LNCaP clone FGC (cell line): ENCODE results near the gene AXDND1.

Experiments
- DNase-seq: peaks from one replicate; pipeline ENCODE4 v3.0.0-alpha.2; 2011; ENCODE audit warnings: low read depth
- H3K4me3 ChIP-seq: 2 replicates; pipeline ENCODE4 v1.5.1; 2011; ENCODE audit warnings: mild to moderate bottlenecking, low read depth, low read length, control low read depth
- TF ChIP-seq, protein P1 (sequence below): IDR thresholded peaks from 2 replicates; pipeline ENCODE4 v1.5.1; 2012; ENCODE audit warnings: mild to moderate bottlenecking; ENCODE audit not compliant: control insufficient read depth, insufficient read depth; ENCODE audit errors: extremely low read depth

Gene AXDND1, protein sequence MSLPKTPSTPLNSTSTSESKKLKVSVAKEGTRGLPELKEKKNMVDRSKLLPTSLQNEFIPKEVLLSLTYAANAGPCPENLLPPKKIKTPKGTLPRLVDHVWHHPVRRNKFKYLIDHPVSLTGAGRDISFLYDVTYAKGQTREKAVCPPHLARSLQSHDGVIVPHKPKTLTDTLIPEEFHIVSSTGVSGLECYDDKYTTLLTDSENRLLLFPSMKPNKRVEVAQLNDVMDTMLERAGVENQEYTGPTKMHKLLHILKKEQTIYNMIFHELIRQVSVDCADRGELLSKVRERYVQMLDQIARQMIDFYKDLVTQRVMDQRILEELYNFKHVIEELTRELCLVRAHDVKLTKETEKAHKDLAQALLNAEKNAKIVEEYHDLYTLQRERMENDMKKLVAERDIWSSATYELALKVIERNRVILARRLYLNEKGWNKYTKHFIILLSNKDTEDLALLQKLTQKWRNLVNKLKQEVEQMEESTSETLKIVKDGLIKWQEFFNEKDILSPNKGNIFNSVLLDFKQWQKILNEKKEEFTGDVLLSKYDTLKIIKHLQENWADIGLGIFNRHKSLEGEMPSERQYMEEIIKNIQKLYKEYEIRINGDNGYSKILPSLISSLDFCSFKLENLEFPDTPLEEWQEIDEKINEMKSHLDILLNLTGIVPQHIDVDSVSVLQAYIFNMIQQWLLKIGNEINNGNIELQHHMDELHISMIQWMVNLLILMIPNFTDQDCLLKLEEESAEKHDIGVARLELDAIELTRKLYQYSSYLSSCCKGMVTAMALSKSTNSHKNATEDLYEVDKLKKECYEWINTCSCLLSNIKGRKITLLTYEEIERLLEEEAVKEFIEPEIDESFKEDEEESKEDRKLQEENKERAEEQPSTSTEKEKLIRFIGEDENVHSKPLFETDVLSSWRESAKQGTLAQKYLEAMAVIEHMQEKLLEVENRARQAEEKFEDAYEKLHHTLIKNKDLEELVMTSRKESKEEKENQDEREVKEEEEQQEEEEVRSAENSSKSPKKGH

DNA sequence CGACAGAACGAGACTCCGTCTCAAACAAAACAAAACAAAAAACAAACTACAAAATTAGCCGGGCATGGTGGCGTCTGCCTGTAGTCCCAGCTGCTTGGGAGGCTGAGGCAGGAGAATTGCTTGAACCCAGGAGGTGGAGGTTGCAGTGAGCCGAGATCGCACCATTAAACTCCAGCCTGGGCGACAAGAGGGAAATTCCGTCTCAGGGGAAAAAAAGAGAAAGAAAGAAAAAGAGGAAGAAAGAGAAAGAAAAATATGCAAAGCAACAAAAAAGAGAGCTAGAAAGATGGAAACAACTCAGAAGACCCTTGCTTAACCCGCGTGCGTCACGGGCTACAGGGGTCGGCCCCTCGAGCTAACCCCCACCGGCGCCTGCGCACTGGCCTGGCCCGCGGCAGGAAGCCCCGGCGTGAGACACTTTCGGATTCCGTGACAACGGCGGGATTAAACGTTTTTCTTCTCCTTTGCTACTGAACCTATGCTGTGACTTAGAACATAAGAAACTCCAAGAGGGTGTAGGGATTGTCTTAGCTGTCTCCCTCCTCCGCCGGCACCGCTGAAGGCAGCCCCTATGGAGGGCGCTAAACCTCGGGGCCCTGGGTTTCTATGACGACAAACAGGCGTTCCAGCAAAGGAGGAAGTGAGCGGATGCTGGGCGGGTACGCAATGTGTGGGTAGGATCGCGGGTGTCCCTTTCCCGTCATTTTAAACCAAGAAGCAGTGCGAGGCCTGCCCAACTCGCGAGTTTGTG lies at the start of gene AXDND1:
AXDND1 (plus strand) TSS at position 630 of the 751 bp plus-strand sequence. CDS start 539 bp downstream, outside the sequence.
- peak; percentile 52 for DNase-seq
- TF ChIP-seq, protein P1, sequence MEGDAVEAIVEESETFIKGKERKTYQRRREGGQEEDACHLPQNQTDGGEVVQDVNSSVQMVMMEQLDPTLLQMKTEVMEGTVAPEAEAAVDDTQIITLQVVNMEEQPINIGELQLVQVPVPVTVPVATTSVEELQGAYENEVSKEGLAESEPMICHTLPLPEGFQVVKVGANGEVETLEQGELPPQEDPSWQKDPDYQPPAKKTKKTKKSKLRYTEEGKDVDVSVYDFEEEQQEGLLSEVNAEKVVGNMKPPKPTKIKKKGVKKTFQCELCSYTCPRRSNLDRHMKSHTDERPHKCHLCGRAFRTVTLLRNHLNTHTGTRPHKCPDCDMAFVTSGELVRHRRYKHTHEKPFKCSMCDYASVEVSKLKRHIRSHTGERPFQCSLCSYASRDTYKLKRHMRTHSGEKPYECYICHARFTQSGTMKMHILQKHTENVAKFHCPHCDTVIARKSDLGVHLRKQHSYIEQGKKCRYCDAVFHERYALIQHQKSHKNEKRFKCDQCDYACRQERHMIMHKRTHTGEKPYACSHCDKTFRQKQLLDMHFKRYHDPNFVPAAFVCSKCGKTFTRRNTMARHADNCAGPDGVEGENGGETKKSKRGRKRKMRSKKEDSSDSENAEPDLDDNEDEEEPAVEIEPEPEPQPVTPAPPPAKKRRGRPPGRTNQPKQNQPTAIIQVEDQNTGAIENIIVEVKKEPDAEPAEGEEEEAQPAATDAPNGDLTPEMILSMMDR: no peak
- peak within 1 kb of the TSS; percentile 71 for H3K4me3 ChIP-seq

DNA sequence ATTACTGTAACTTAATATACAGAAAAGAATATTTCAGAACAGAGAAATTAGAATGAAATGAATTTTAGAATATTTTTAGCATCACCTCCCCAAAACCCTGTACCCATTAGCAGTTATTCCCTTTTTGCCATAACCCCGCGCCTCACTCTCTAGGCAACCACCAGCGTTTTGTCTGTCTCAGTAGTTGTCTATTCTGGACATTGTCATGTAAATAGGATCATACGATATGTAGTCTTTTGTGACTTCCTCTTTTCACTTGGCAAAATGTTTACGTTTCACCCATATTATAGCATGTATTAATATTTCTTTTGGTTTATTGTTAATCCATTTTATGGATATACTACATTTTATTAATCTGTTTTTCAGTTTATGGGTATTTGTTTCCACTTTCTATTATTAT lies 47.3 kb upstream of the AXDND1 start:
- TF ChIP-seq, protein P1: no peak
- no peak for DNase-seq
- H3K4me3 ChIP-seq: no peak overlapping the region

DNA sequence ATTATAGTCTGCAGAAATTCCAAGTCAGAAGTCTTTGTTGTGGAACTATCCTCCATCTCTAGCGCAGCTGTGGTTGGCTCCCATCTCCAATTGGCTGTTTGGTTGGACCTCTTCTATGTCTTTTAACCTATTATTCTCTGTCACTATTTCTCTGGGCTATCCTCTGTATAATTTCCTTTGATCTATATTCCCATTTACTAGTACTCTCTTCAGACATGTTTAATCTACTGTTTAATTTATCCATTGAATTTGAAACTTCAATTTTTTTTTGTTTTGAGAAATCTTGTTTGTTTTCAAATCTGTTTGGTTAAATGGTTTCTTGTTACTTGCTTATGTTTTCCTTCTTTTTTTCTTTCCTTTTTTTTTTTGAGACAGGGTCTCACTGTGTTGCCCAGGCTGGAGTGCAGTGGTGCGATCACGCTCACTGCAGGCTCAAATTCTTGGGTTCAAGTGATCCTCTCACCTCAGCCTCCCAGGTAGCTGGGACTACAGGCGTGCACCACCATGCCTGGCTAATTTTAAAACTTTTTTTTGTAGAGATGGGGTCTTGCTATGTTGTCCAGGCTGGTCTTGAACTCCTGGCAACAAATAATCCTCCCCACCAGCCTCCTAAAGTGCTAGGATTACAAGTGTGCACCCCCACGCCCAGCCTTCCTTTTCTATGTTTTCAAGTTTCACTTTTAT lies 44.1 kb upstream of the AXDND1 start:
- no peak for DNase-seq
- no peak overlapping the region for H3K4me3 ChIP-seq
- TF ChIP-seq, protein P1: no peak

DNA sequence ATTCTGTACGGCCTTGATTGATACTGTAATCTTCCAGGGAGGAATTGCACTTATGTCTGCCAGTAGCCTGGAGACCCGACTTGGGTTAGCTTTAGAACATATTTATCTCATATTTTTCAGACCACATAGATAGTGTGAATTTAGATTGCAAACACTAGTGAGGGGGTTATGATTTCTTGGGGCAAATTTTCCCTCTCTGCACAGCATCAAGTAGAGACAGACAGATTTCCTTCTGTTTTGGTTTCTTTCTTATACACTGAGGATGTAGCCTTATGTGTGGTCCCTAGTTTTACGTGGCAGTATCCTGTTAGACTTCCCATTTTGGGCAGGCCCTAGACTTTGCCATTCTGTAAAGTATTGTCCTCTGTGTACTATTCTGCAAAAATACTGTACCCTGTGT lies 43.2 kb upstream of the AXDND1 start:
- DNase-seq: no peak
- TF ChIP-seq, protein P1: no peak
- H3K4me3 ChIP-seq: no peak overlapping the region

DNA sequence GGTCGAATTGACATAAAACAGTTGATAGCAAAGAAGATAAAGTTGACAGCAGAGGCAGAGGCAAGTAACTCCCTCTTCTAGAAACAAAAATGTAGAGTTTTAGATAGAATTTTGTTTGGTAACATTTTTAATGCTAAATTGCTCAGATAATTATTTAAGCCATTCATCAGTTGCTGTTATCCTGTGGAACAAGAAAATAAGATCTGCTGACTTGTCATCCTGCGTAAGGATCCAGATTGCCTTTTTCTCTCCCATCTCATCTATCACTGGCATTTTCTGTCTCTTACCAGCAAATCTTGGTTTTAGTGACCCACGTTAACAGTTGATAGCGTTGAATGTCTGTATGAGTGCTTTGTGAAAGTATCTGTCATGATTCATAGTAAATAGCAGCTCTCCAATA lies 42.3 kb upstream of the AXDND1 start:
- H3K4me3 ChIP-seq: no peak overlapping the region
- TF ChIP-seq, protein P1: no peak
- DNase-seq: no peak

DNA sequence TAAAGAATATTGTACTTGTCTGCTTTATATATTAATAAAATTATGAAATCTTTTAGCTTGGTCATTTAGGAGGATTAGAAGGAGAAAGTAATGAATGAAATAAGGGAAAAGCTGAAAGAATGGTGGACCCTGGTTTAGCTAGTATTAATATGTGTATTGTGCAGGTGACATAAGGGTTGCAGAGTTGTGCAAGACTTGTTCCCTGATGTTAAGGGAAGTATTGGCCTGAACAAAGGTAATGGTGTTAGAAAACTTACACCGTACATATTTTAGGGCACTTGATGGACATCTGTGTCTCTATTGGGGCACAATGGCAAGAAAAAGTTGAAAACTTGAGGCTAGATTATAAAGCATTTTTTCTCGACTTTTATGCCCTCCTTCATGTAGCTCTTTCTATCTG lies 39.9 kb upstream of the AXDND1 start:
- TF ChIP-seq, protein P1: no peak
- no peak overlapping the region for H3K4me3 ChIP-seq
- no peak for DNase-seq
